GM03348 (cell line): ENCODE data around the gene CRNN.

ENCODE experiments used
- DNase-seq: peaks from one replicate; pipeline ENCODE4 v3.0.0; 2012; ENCODE audit warnings: low spot score

CRNN gene

GRCh38 chr1:152413909-152414308, at the start of gene CRNN:
TSS of gene CRNN (minus strand) at chr1:152414263. CDS start at chr1:152412233, 2,030 bp downstream.
- DNase-seq: no peak

GRCh38 chr1:152462636-152463035, 48.6 kb upstream of the CRNN start:
- no peak for DNase-seq

- peak; percentile 77 for DNase-seq
These were observed 47.5 kb upstream of the CRNN start for GRCh38 chr1:152461544-152461943.

GRCh38 chr1:152460529-152460899, 46.5 kb upstream of the CRNN start:
- DNase-seq: no peak

- DNase-seq: peak; percentile 82
These were observed 45.8 kb upstream of the CRNN start for GRCh38 chr1:152459596-152460528.

- peak; percentile 84 for DNase-seq
These were observed 44.5 kb upstream of the CRNN start for GRCh38 chr1:152458384-152459185.

- DNase-seq: no peak
These were observed 43.5 kb upstream of the CRNN start for GRCh38 chr1:152457561-152457960.

- no peak for DNase-seq
These were observed 43.0 kb upstream of the CRNN start for GRCh38 chr1:152457071-152457470.

- no peak for DNase-seq
These were observed 37.2 kb upstream of the CRNN start for GRCh38 chr1:152451254-152451653.

GRCh38 chr1:152449661-152450060, 35.6 kb upstream of the CRNN start:
- DNase-seq: no peak

- no peak for DNase-seq
These were observed 34.4 kb upstream of the CRNN start for GRCh38 chr1:152448496-152448895.

- DNase-seq: no peak
These were observed 34.0 kb upstream of the CRNN start for GRCh38 chr1:152448095-152448494.

GRCh38 chr1:152447484-152447883, 33.4 kb upstream of the CRNN start:
- no peak for DNase-seq

- no peak for DNase-seq
These were observed 30.0 kb upstream of the CRNN start for GRCh38 chr1:152444045-152444444.

GRCh38 chr1:152442765-152443164, 28.7 kb upstream of the CRNN start:
- no peak for DNase-seq

GRCh38 chr1:152442301-152442700, 28.2 kb upstream of the CRNN start:
- DNase-seq: no peak

- no peak for DNase-seq
These were observed 27.7 kb upstream of the CRNN start for GRCh38 chr1:152441756-152442155.

- peak; percentile 93 for DNase-seq
These were observed 26.8 kb upstream of the CRNN start for GRCh38 chr1:152440635-152441471.

GRCh38 chr1:152436593-152437496, 22.8 kb upstream of the CRNN start:
- peak; percentile 58 for DNase-seq

- no peak for DNase-seq
These were observed 13.4 kb upstream of the CRNN start for GRCh38 chr1:152427458-152427857.

GRCh38 chr1:152426731-152427130, 12.7 kb upstream of the CRNN start:
- no peak for DNase-seq
